CD4-positive, alpha-beta T cell treated with Interleukin-17A for 1 hour (primary cell): Measurements from ENCODE around the gene FNIP2.
"Not testable (repeated sequence)": the region's sequence is repeated elsewhere in the genome, so short reads cannot be mapped to it uniquely, and the experiment has no call there.

Experiments used
- DNase-seq: peaks from one replicate; pipeline ENCODE4 v3.0.0-alpha.2; 2020

Gene FNIP2

GRCh38 chr4:158796370-158797140 is 27.7 kb downstream of the FNIP2 start:
- DNase-seq = no peak

- no peak for DNase-seq
These were observed 29.2 kb downstream of the FNIP2 start for GRCh38 chr4:158798062-158798461.

- no peak for DNase-seq
These were observed 30.4 kb downstream of the FNIP2 start for GRCh38 chr4:158799013-158799770.

- DNase-seq = no peak
These were observed 31.0 kb downstream of the FNIP2 start for GRCh38 chr4:158799856-158800255.

GRCh38 chr4:158801066-158801465 is 32.2 kb downstream of the FNIP2 start:
- DNase-seq = no peak

- no peak for DNase-seq
These were observed 32.9 kb downstream of the FNIP2 start for GRCh38 chr4:158801677-158802076.

GRCh38 chr4:158802914-158803313 is 34.1 kb downstream of the FNIP2 start:
- DNase-seq = no peak

GRCh38 chr4:158805635-158806471 is 37.0 kb downstream of the FNIP2 start:
- no peak for DNase-seq

- no peak for DNase-seq
These were observed 38.9 kb downstream of the FNIP2 start for GRCh38 chr4:158807691-158808090.

- DNase-seq = no peak
These were observed 39.6 kb downstream of the FNIP2 start for GRCh38 chr4:158808399-158808798.

- not testable (repeated sequence) for DNase-seq
These were observed 40.4 kb downstream of the FNIP2 start for GRCh38 chr4:158809208-158809607.

- DNase-seq = peak; percentile 49
These were observed 41.0 kb downstream of the FNIP2 start for GRCh38 chr4:158809611-158810486.

GRCh38 chr4:158810487-158811215 is 41.8 kb downstream of the FNIP2 start:
- DNase-seq = no peak

- DNase-seq = no peak
These were observed 42.4 kb downstream of the FNIP2 start for GRCh38 chr4:158811216-158811540.

GRCh38 chr4:158811704-158812103 is 42.9 kb downstream of the FNIP2 start:
- DNase-seq = peak; percentile 40

GRCh38 chr4:158812133-158812532 is 43.3 kb downstream of the FNIP2 start:
- DNase-seq = no peak

GRCh38 chr4:158812543-158812942 is 43.7 kb downstream of the FNIP2 start:
- DNase-seq = no peak

- no peak for DNase-seq
These were observed 44.3 kb downstream of the FNIP2 start for GRCh38 chr4:158813113-158813512.

GRCh38 chr4:158814207-158814606 is 45.4 kb downstream of the FNIP2 start:
- DNase-seq = no peak

GRCh38 chr4:158814636-158815330 is 46.0 kb downstream of the FNIP2 start:
- DNase-seq = no peak

GRCh38 chr4:158816955-158817354 is 48.1 kb downstream of the FNIP2 start:
- DNase-seq = no peak
